HepG2 (cell line): ENCODE measurements around the gene PPM1H. TPM values are rescaled to one million over a fixed set of nuclear protein-coding genes. Genes with fewer than 3 reads are reported as not detected.

ENCODE experiments used
- CBFB ChIP-seq: sonication (generic); formaldehyde crosslinking; IDR thresholded peaks from 2 replicates; pipeline ENCODE4 v1.4.0; 2020; ENCODE audit warnings: missing genetic modification reagents
- ETV6 ChIP-seq: sonication (generic); formaldehyde crosslinking; conservative IDR thresholded peaks from 2 replicates; pipeline ENCODE4 v1.4.0; 2020; ENCODE audit warnings: missing genetic modification reagents
- FIP1L1 ChIP-seq: fragments of 200-400 bp; formaldehyde crosslinking; IDR thresholded peaks from 2 replicates; pipeline ENCODE4 v1.6.1; 2018; ENCODE audit warnings: low read depth, mild to moderate bottlenecking, low read length, moderate library complexity, borderline replicate concordance; ENCODE audit not compliant: insufficient read depth
- FOXJ3 ChIP-seq: sonication (generic); formaldehyde crosslinking; IDR thresholded peaks from 2 replicates; pipeline ENCODE4 v1.4.0; 2020; ENCODE audit warnings: missing genetic modification reagents, mild to moderate bottlenecking, borderline replicate concordance
- KLF9 ChIP-seq: IDR thresholded peaks from 2 replicates; pipeline ENCODE4 v1.6.1; 2016; ENCODE audit warnings: low read depth
- MEIS2 ChIP-seq: sonication (generic); formaldehyde crosslinking; IDR thresholded peaks from 2 replicates; pipeline ENCODE4 v1.9.0; 2021; ENCODE audit warnings: mild to moderate bottlenecking, missing genetic modification reagents
- MIER3 ChIP-seq: IDR thresholded peaks from 2 replicates; pipeline ENCODE4 v1.6.1; 2016; ENCODE audit warnings: missing compliant biosample characterization, borderline replicate concordance
- NBN ChIP-seq: fragments of 450-650 bp; conservative IDR thresholded peaks from 2 replicates; pipeline ENCODE4 v1.6.1; 2017
- NR3C1 ChIP-seq: sonication (generic); formaldehyde crosslinking; IDR thresholded peaks from 2 replicates; pipeline ENCODE4 v1.4.0; 2020; ENCODE audit warnings: missing genetic modification reagents
- RFX3 ChIP-seq: IDR thresholded peaks from 2 replicates; pipeline ENCODE4 v1.6.1; 2016; ENCODE audit warnings: missing biosample characterization, missing genetic modification reagents
- TAF1 ChIP-seq: sonication (generic); formaldehyde crosslinking; IDR thresholded peaks from 2 replicates; pipeline ENCODE4 v1.4.0; 2020; ENCODE audit warnings: missing genetic modification reagents
- TBL1XR1 ChIP-seq: fragments of 150-350 bp; IDR thresholded peaks from 2 replicates; pipeline ENCODE4 v1.6.1; 2014; ENCODE audit warnings: borderline replicate concordance, low read length; ENCODE audit not compliant: partially characterized antibody
- TBX2 ChIP-seq: sonication (generic); formaldehyde crosslinking; IDR thresholded peaks from 2 replicates; pipeline ENCODE4 v1.5.0; 2020; ENCODE audit warnings: missing genetic modification reagents, mild to moderate bottlenecking, borderline replicate concordance
- ZNF256 ChIP-seq: sonication (generic); formaldehyde crosslinking; conservative IDR thresholded peaks from 2 replicates; pipeline ENCODE4 v1.4.0; 2020; ENCODE audit warnings: missing genetic modification reagents
- ZNF282 ChIP-seq: fragments of 450-650 bp; IDR thresholded peaks from 2 replicates; pipeline ENCODE4 v1.6.1; 2018; ENCODE audit not compliant: partially characterized antibody
- ZNF326 ChIP-seq: sonication (generic); formaldehyde crosslinking; IDR thresholded peaks from 2 replicates; pipeline ENCODE4 v1.4.0; 2020; ENCODE audit warnings: missing genetic modification reagents, borderline replicate concordance
- ZNF431 ChIP-seq: sonication (generic); formaldehyde crosslinking; IDR thresholded peaks from 2 replicates; pipeline ENCODE4 v1.9.0; 2022; ENCODE audit warnings: missing genetic modification reagents, low read depth, mild to moderate bottlenecking, borderline replicate concordance
- polyA plus RNA-seq, 8 experiments: library from polyadenylated mRNA; depleted of rRNA in 3 of 8; stranded (reverse) in 7 of 8; unstranded in 1 of 8; fragments of >200 nt; fragmentation: Illumina TruSeq in 4 of 8; extraction: Trizol in 4 of 8; gene quantifications; 2 replicates each; pipeline versions ENCODE4 v1.2.1 to v1.2.3, GENCODE V29; 2011 to 2016; ENCODE audit warnings: low read depth in 4 of 8, missing spikeins in 1 of 8, mixed read lengths in 1 of 8; ENCODE audit not compliant: insufficient read depth in 1 of 8
- total RNA-seq, 5 experiments: library from RNA; depleted of rRNA; stranded (reverse); fragments of >200 nt; fragmentation: Illumina TruSeq; extraction: Trizol; gene quantifications; 2 replicates each; pipeline ENCODE4 v1.2.3, GENCODE V29; 2016; ENCODE audit warnings: low read depth in 1 of 5
- TF ChIP-seq, protein P1 (sequence below): sonication (generic); formaldehyde crosslinking; IDR thresholded peaks from 2 replicates; pipeline ENCODE4 v1.5.1; 2020; ENCODE audit warnings: mild to moderate bottlenecking, missing genetic modification reagents, borderline replicate concordance
- TF ChIP-seq, protein P2 (sequence below): sonication (generic); formaldehyde crosslinking; IDR thresholded peaks from 2 replicates; pipeline ENCODE4 v1.4.0; 2020; ENCODE audit warnings: mild to moderate bottlenecking, missing genetic modification reagents, borderline replicate concordance

The PPM1H gene
- total and polyA plus RNA-seq, 2 of the 13 experiments (the other 11 are each of a cell fraction or from before 2014, with no cell fraction given), result 29.1 to 38.1 TPM

DNA sequence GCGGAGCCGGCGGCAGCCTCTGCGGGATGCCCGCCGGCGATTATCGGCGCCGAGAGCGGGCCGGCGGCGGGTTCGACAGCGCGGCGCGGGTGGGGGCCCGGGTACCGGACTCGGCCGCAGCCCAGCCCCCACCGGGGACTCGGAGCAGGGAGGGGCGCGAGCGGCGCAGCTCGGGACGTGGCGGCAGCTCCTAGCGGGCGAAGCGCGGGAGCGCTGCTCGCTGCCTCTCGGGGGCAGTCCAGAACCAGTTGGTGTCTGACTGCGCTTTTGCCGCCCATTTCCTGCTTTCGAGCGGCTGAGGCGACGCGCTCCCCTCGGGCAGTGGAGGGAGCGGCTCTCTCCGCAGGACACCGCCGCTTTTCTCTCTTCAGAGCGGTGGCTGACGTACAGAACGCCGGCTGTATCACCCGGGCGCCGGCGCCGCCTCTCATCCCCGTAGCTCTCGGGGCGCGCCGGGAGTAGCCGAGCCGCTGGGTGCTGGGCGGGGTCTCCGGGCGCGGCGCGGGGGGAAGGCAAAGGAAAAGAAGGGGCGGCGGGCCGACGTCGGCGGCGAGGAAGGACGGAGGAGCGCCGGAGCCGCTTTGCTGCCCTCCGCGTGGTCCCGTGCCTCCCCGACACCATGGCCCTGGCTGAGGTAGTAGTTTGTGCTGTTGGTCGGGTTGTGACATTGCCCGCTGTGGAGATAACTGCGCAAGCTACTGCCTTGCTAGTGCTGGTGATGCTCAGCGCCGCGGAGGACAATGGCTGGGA, 331.7 kb downstream of the PPM1H start (continued):
- TF ChIP-seq, protein P1, sequence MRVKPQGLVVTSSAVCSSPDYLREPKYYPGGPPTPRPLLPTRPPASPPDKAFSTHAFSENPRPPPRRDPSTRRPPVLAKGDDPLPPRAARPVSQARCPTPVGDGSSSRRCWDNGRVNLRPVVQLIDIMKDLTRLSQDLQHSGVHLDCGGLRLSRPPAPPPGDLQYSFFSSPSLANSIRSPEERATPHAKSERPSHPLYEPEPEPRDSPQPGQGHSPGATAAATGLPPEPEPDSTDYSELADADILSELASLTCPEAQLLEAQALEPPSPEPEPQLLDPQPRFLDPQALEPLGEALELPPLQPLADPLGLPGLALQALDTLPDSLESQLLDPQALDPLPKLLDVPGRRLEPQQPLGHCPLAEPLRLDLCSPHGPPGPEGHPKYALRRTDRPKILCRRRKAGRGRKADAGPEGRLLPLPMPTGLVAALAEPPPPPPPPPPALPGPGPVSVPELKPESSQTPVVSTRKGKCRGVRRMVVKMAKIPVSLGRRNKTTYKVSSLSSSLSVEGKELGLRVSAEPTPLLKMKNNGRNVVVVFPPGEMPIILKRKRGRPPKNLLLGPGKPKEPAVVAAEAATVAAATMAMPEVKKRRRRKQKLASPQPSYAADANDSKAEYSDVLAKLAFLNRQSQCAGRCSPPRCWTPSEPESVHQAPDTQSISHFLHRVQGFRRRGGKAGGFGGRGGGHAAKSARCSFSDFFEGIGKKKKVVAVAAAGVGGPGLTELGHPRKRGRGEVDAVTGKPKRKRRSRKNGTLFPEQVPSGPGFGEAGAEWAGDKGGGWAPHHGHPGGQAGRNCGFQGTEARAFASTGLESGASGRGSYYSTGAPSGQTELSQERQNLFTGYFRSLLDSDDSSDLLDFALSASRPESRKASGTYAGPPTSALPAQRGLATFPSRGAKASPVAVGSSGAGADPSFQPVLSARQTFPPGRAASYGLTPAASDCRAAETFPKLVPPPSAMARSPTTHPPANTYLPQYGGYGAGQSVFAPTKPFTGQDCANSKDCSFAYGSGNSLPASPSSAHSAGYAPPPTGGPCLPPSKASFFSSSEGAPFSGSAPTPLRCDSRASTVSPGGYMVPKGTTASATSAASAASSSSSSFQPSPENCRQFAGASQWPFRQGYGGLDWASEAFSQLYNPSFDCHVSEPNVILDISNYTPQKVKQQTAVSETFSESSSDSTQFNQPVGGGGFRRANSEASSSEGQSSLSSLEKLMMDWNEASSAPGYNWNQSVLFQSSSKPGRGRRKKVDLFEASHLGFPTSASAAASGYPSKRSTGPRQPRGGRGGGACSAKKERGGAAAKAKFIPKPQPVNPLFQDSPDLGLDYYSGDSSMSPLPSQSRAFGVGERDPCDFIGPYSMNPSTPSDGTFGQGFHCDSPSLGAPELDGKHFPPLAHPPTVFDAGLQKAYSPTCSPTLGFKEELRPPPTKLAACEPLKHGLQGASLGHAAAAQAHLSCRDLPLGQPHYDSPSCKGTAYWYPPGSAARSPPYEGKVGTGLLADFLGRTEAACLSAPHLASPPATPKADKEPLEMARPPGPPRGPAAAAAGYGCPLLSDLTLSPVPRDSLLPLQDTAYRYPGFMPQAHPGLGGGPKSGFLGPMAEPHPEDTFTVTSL (CRISPR knock-in tag), result peak; percentile 80
- TF ChIP-seq NBN, result no peak
- no peak; the same call in 1 of the 2 replicates for TF ChIP-seq ETV6 (CRISPR knock-in tag)
- TF ChIP-seq MEIS2 (CRISPR knock-in tag), result 0 out of 2 replicates have a peak, but pooled peaks have one; percentile 35
- no peak for TF ChIP-seq FIP1L1
- no peak for TF ChIP-seq FOXJ3
- TF ChIP-seq TBL1XR1, result no peak
- TF ChIP-seq RFX3 (CRISPR knock-in tag), result no peak
- TF ChIP-seq ZNF256 (CRISPR knock-in tag), result no peak; the same call in 1 of the 2 replicates
- TF ChIP-seq, protein P2, sequence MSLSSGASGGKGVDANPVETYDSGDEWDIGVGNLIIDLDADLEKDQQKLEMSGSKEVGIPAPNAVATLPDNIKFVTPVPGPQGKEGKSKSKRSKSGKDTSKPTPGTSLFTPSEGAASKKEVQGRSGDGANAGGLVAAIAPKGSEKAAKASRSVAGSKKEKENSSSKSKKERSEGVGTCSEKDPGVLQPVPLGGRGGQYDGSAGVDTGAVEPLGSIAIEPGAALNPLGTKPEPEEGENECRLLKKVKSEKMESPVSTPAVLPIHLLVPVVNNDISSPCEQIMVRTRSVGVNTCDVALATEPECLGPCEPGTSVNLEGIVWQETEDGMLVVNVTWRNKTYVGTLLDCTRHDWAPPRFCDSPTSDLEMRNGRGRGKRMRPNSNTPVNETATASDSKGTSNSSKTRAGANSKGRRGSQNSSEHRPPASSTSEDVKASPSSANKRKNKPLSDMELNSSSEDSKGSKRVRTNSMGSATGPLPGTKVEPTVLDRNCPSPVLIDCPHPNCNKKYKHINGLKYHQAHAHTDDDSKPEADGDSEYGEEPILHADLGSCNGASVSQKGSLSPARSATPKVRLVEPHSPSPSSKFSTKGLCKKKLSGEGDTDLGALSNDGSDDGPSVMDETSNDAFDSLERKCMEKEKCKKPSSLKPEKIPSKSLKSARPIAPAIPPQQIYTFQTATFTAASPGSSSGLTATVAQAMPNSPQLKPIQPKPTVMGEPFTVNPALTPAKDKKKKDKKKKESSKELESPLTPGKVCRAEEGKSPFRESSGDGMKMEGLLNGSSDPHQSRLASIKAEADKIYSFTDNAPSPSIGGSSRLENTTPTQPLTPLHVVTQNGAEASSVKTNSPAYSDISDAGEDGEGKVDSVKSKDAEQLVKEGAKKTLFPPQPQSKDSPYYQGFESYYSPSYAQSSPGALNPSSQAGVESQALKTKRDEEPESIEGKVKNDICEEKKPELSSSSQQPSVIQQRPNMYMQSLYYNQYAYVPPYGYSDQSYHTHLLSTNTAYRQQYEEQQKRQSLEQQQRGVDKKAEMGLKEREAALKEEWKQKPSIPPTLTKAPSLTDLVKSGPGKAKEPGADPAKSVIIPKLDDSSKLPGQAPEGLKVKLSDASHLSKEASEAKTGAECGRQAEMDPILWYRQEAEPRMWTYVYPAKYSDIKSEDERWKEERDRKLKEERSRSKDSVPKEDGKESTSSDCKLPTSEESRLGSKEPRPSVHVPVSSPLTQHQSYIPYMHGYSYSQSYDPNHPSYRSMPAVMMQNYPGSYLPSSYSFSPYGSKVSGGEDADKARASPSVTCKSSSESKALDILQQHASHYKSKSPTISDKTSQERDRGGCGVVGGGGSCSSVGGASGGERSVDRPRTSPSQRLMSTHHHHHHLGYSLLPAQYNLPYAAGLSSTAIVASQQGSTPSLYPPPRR (CRISPR knock-in tag), result peak; percentile 30; the same call in 1 of the 2 replicates
- 0 out of 2 replicates have a peak, but pooled peaks have one; percentile 26 for TF ChIP-seq KLF9 (CRISPR knock-in tag)
- peak; percentile 72 for TF ChIP-seq TBX2 (CRISPR knock-in tag)
- TF ChIP-seq NR3C1, result no peak
- TF ChIP-seq ZNF282, result no peak
- TF ChIP-seq TAF1 (CRISPR knock-in tag), result peak; percentile 66
- TF ChIP-seq ZNF431 (CRISPR knock-in tag), result no peak; the same call in 1 of the 2 replicates
- TF ChIP-seq ZNF326 (CRISPR knock-in tag), result no peak
- TF ChIP-seq MIER3 (CRISPR knock-in tag), result no peak; the same call in 1 of the 2 replicates
- no peak for TF ChIP-seq CBFB (CRISPR knock-in tag)
